MV-4-11 (cell line): Measurements from ENCODE around the gene FGF23.

ENCODE experiments used
- DNase-seq: peaks from one replicate; lab custom pipeline; 2025; lab: John Stamatoyannopoulos, UW

FGF23 gene

GRCh38 chr12:4383304-4383865, 3.9 kb upstream of the FGF23 start:
- peak; percentile 41 for DNase-seq

- DNase-seq = no peak
Observed at GRCh38 chr12:4380332-4380731, 820 bp upstream of the FGF23 start.

GRCh38 chr12:4378772-4379171, 740 bp downstream of the FGF23 start:
- DNase-seq = no peak

- DNase-seq = no peak
Observed at GRCh38 chr12:4375449-4375848, 4.1 kb downstream of the FGF23 start.

GRCh38 chr12:4372653-4373052, 6.9 kb downstream of the FGF23 start:
- no peak for DNase-seq

- DNase-seq = no peak
Observed at GRCh38 chr12:4370265-4370664, 9.2 kb downstream of the FGF23 start.

- DNase-seq = no peak
Observed at GRCh38 chr12:4369548-4369947, 10.0 kb downstream of the FGF23 start.

- no peak for DNase-seq
Observed at GRCh38 chr12:4366090-4366489, 13.4 kb downstream of the FGF23 start.

GRCh38 chr12:4356041-4356327, 23.5 kb downstream of the FGF23 start:
- peak; percentile 6 for DNase-seq

GRCh38 chr12:4355156-4356040, 24.1 kb downstream of the FGF23 start:
- peak; percentile 60 for DNase-seq

- DNase-seq = peak; percentile 1
Observed at GRCh38 chr12:4353785-4354208, 25.7 kb downstream of the FGF23 start.

- no peak for DNase-seq
Observed at GRCh38 chr12:4346931-4347330, 32.6 kb downstream of the FGF23 start.

GRCh38 chr12:4331842-4332241, 47.7 kb downstream of the FGF23 start:
- DNase-seq = no peak

GRCh38 chr12:4331221-4331620, 48.3 kb downstream of the FGF23 start:
- no peak for DNase-seq

- no peak for DNase-seq
Observed at GRCh38 chr12:4330203-4330602, 49.3 kb downstream of the FGF23 start.

GRCh38 chr12:4327293-4327692, 52.2 kb downstream of the FGF23 start:
- DNase-seq = no peak

GRCh38 chr12:4325966-4326365, 53.5 kb downstream of the FGF23 start:
- no peak for DNase-seq

- DNase-seq = no peak
Observed at GRCh38 chr12:4324366-4324765, 55.1 kb downstream of the FGF23 start.

GRCh38 chr12:4323396-4323795, 56.1 kb downstream of the FGF23 start:
- DNase-seq = peak; percentile 51

GRCh38 chr12:4322726-4323125, 56.8 kb downstream of the FGF23 start:
- DNase-seq = no peak

- peak; percentile 91 for DNase-seq
Observed at GRCh38 chr12:4320853-4321701, 58.4 kb downstream of the FGF23 start, which contains the start of gene TIGAR. TIGAR (plus strand) TSS chr12:4321213; CDS start chr12:4321272, 59 bp downstream.

- DNase-seq = no peak
Observed at GRCh38 chr12:4320497-4320852, 59.0 kb downstream of the FGF23 start.
